K562 (cell line): Measurements from ENCODE around the gene BTAF1. TPM values are rescaled to one million over a fixed set of nuclear protein-coding genes. Genes with fewer than 3 reads are reported as not detected.

ENCODE experiments used
- EGR1 ChIP-seq: fragments of 450-650 bp; conservative IDR thresholded peaks from 2 replicates; pipeline ENCODE4 v1.6.1; 2017; ENCODE audit warnings: mild to moderate bottlenecking
- EHMT2 ChIP-seq: fragments of 450-650 bp; IDR thresholded peaks from 2 replicates; pipeline ENCODE4 v1.6.1; 2018; ENCODE audit warnings: antibody characterized with exemption
- FOXJ2 ChIP-seq: fragments of 200-800 bp; sonication (Bioruptor generic); IDR thresholded peaks from 2 replicates; pipeline ENCODE4 v1.6.1; 2016; ENCODE audit warnings: missing genetic modification characterization, missing compliant biosample characterization
- FOXK1 ChIP-seq: sonication (generic); formaldehyde crosslinking; IDR thresholded peaks from 2 replicates; pipeline ENCODE4 v1.8.0; 2022; ENCODE audit warnings: missing genetic modification reagents, mild to moderate bottlenecking, borderline replicate concordance
- FOXK2 ChIP-seq, 2 experiments: fragments of 450-650 bp; IDR thresholded peaks in 1 of 2; conservative IDR thresholded peaks in 1 of 2; 2 replicates each; pipeline ENCODE4 v1.6.1; 2016; ENCODE audit warnings: low read depth in 2 of 2, mild to moderate bottlenecking in 1 of 2
- FUS ChIP-seq: fragments of 200-400 bp; formaldehyde crosslinking; optimal IDR thresholded peaks from 2 replicates; pipeline ENCODE3; 2017; ENCODE audit warnings: low read depth, low read length
- GABPB1 ChIP-seq: sonication (generic); formaldehyde crosslinking; IDR thresholded peaks from 2 replicates; pipeline ENCODE4 v1.8.0; 2022; ENCODE audit warnings: mild to moderate bottlenecking, missing genetic modification reagents
- HOXB6 ChIP-seq: fragments of 250-450 bp; sonication (Bioruptor Pico); IDR thresholded peaks from 2 replicates; pipeline ENCODE4 v1.5.1; 2022; ENCODE audit warnings: mild to moderate bottlenecking, borderline replicate concordance
- MCM5 ChIP-seq: fragments of 450-650 bp; IDR thresholded peaks from 2 replicates; pipeline ENCODE4 v1.6.1; 2016; ENCODE audit warnings: low read depth
- NELFE ChIP-seq: IDR thresholded peaks from 2 replicates; pipeline ENCODE4 v1.6.1; 2011; ENCODE audit warnings: mild to moderate bottlenecking; ENCODE audit not compliant: insufficient read depth, insufficient read length
- POLR2H ChIP-seq: IDR thresholded peaks from 2 replicates; pipeline ENCODE4 v1.6.1; 2016; ENCODE audit warnings: missing genetic modification characterization, low read depth, mild to moderate bottlenecking, control low read depth, missing compliant biosample characterization, moderate library complexity
- RFX7 ChIP-seq: fragments of 250-450 bp; sonication (Bioruptor Pico); IDR thresholded peaks from 2 replicates; pipeline ENCODE4 v1.5.1; 2021; ENCODE audit warnings: mild to moderate bottlenecking
- SNRNP70 ChIP-seq: fragments of 200-400 bp; formaldehyde crosslinking; optimal IDR thresholded peaks from 2 replicates; pipeline ENCODE3; 2017; ENCODE audit warnings: low read depth, low read length
- SPI1 ChIP-seq: IDR thresholded peaks from 2 replicates; pipeline ENCODE4 v1.6.1; 2011; ENCODE audit warnings: low read depth, low read length, control low read depth, borderline replicate concordance
- TCF7L2 ChIP-seq: fragments of 150-350 bp; IDR thresholded peaks from 2 replicates; pipeline ENCODE4 v1.6.1; 2016; ENCODE audit warnings: low read depth, mild to moderate bottlenecking, low read length, moderate library complexity
- TRIM24 ChIP-seq, 2 experiments: fragments of 450-650 bp; IDR thresholded peaks; 2 replicates each; pipeline ENCODE4 v1.6.1; 2016
- ZFP36 ChIP-seq: fragments of 150-350 bp; IDR thresholded peaks from 2 replicates; pipeline ENCODE4 v1.6.1; 2018; ENCODE audit warnings: low read length, low read depth; ENCODE audit not compliant: partially characterized antibody
- ZNF354B ChIP-seq: fragments of 250-450 bp; sonication (Bioruptor Pico); IDR thresholded peaks from 2 replicates; pipeline ENCODE4 v1.4.0; 2020
- ZNF384 ChIP-seq: IDR thresholded peaks from 2 replicates; pipeline ENCODE4 v1.6.1; 2012; ENCODE audit warnings: low read depth, low read length, improper control_type of control experiment
- ZNF764 ChIP-seq: fragments of 250-450 bp; sonication (Bioruptor Pico); IDR thresholded peaks from 2 replicates; pipeline ENCODE4 v1.4.0; 2020; ENCODE audit warnings: low read depth, mild to moderate bottlenecking, moderate library complexity
- ZSCAN32 ChIP-seq: fragments of 450-650 bp; formaldehyde crosslinking; IDR thresholded peaks from 2 replicates; pipeline ENCODE4 v1.4.0; 2020; ENCODE audit warnings: mild to moderate bottlenecking, moderate library complexity
- polyA plus RNA-seq, 8 experiments: library from polyadenylated mRNA; depleted of rRNA in 4 of 8; stranded (reverse) in 5 of 8; unstranded in 3 of 8; fragments of >200 nt; fragmentation: Nextera tagmentation in 2 of 8; fragmentation: Illumina TruSeq in 1 of 8; extraction: Ambion mirVana in 2 of 8; extraction: Trizol in 1 of 8; gene quantifications; 2 replicates each; pipeline versions ENCODE4 v1.2.1 to v1.2.3, GENCODE V29; 2011 to 2014; ENCODE audit warnings: inconsistent platforms in 1 of 8, missing spikeins in 1 of 8
- total RNA-seq, 7 experiments: library from RNA; depleted of rRNA in 6 of 7; stranded (reverse); fragments of >200 nt in 6 of 7; fragmentation: Illumina TruSeq in 2 of 7; extraction: Trizol in 2 of 7; gene quantifications; 2 replicates each; pipeline versions ENCODE4 v1.2.1 to v1.2.3, GENCODE V29; 2011 to 2021; ENCODE audit warnings: low replicate concordance in 1 of 7
- TF ChIP-seq, protein P1 (sequence below): fragments of 450-650 bp; IDR thresholded peaks from 2 replicates; pipeline ENCODE4 v1.6.1; 2017; ENCODE audit warnings: mild to moderate bottlenecking, moderate library complexity

The BTAF1 gene
- total and polyA plus RNA-seq, 9 of the 15 experiments (the other 6 are each of a cell fraction or from before 2014, with no cell fraction given) = 6.6 to 70.7 (median 30.5) TPM

DNA sequence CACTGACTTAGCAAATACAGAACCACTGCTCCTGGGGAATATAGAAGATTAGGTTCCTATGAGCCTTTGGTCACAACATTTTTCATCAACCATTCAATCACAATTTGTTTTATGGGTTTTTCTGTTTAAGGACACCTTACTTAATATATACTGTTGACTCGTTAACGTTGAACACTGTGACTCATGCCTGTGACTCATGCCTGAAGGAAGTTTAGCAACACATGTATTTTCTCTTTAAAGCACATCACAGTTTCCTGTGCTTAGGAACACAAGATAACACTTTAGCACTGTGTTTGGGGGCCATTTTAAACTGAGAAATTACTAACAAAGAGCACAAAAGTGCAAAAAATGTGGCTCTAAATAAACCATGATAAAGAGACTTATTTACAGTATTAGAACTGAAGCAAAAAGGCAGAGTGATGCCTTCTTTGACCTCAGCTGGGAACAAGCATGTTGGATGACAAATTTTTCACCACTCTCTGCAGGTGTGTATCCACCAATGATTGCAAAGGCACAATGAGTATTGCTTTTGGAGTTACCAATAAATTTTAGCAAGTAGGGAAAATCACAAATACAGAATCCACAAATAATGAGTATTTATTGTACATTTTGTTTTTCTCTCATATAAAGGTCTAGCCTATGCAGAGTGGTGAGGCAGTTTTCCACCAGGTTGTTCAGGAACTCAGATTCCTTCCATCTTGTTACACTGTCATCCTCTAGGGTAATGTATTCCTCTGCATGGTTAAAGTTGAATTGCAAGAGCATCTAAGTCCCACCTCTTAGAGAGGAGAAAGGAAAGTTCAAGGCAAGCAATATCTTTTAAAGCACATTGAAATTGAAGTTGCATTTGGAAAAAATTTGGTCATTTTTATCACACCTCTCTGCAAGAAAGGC, 21.5 kb upstream of the BTAF1 start (continued):
- no peak for TF ChIP-seq GABPB1 (CRISPR knock-in tag)
- TF ChIP-seq FOXK2 (conservative IDR thresholded peaks at IDR 0.05 in 1 of 2, IDR thresholded peaks at IDR 0.05 in 1 of 2; ENCODE audit: low read depth in 2 of 2) = 0 out of 4 replicates have a peak, but pooled peaks of 1 of the 2 experiments have one; percentile 49
- no peak for TF ChIP-seq TCF7L2
- TF ChIP-seq MCM5 = no peak
- TF ChIP-seq ZNF764 (CRISPR knock-in tag) = no peak
- no peak for TF ChIP-seq ZNF354B (CRISPR knock-in tag)
- no peak for TF ChIP-seq HOXB6 (CRISPR knock-in tag)
- no peak for TF ChIP-seq RFX7 (CRISPR knock-in tag)
- TF ChIP-seq POLR2H (tag) = no peak
- TF ChIP-seq FOXJ2 = no peak
- TF ChIP-seq EHMT2 = 0 out of 2 replicates have a peak, but pooled peaks have one; percentile 39
- TF ChIP-seq ZSCAN32 (CRISPR knock-in tag) = no peak
- no peak for TF ChIP-seq ZFP36
- TF ChIP-seq ZNF384 = no peak
- TF ChIP-seq SNRNP70 = no peak
- TF ChIP-seq EGR1 = no peak
- TF ChIP-seq TRIM24 (IDR thresholded peaks at IDR 0.05) = peak; percentile 11 to 74; a peak in 2 of 4 replicates
- no peak for TF ChIP-seq NELFE
- TF ChIP-seq FUS = no peak
- TF ChIP-seq, protein P1, sequence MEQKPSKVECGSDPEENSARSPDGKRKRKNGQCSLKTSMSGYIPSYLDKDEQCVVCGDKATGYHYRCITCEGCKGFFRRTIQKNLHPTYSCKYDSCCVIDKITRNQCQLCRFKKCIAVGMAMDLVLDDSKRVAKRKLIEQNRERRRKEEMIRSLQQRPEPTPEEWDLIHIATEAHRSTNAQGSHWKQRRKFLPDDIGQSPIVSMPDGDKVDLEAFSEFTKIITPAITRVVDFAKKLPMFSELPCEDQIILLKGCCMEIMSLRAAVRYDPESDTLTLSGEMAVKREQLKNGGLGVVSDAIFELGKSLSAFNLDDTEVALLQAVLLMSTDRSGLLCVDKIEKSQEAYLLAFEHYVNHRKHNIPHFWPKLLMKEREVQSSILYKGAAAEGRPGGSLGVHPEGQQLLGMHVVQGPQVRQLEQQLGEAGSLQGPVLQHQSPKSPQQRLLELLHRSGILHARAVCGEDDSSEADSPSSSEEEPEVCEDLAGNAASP = no peak
- no peak for TF ChIP-seq FOXK1 (CRISPR knock-in tag)
- TF ChIP-seq SPI1 = no peak
